A549 (cell line): ENCODE data around the gene ADAM10. TPM values are rescaled to one million over a fixed set of nuclear protein-coding genes. Genes with fewer than 3 reads are reported as not detected.
A peak's percentile ranks its signal among the peaks of the same experiment; 100 is the strongest.

ENCODE experiments used
- ATAC-seq, 2 experiments: fragments of 200-7000 bp in 1 of 2; fragments of >200 bp in 1 of 2; cut with Nextera tagmentation in 1 of 2; cut with Tn5 transposase in 1 of 2; 3 replicates each; pipeline versions ENCODE4 v1.8.0 to v1.9.1; 2018 to 2020; ENCODE audit warnings: mild to moderate bottlenecking in 1 of 2, moderate library complexity in 1 of 2
- CTCF ChIA-PET: fragments of 300-600 bp; sonication (Branson Sonifier 250); formaldehyde crosslinking; extraction: SDS; loops from one replicate; lab custom pipeline; 2021; ENCODE audit warnings: antibody characterized with exemption, inconsistent platforms; lab: Yijun Ruan, JAX
- POLR2A ChIA-PET: fragments of 350-600 bp; formaldehyde crosslinking; extraction: SDS; loops from one replicate; lab custom pipeline; 2021; ENCODE audit warnings: antibody characterized with exemption, inconsistent platforms; lab: Yijun Ruan, JAX
- DNase-seq, 2 experiments: peaks; one replicate each; pipeline versions ENCODE4 v3.0.0 to v3.0.0-alpha.2; 2011 to 2016; ENCODE audit warnings: low read depth in 1 of 2, low spot score in 1 of 2
- FAIRE-seq: peaks from 2 replicates; lab custom pipeline; 2011; peaks lifted over from hg19 to GRCh38; lab: Jason Lieb, UNC
- H3K27ac ChIP-seq, 2 experiments: fragments of >200 bp; sonication (Bioruptor Twin); formaldehyde crosslinking; 3 replicates each; pipeline ENCODE4 v1.5.1; 2016 to 2017
- H3K4me1 ChIP-seq: fragments of >200 bp; sonication (Bioruptor Twin); formaldehyde crosslinking; 3 replicates; pipeline ENCODE4 v1.6.1; 2016
- H3K4me2 ChIP-seq: fragments of >200 bp; sonication (Bioruptor Twin); formaldehyde crosslinking; 3 replicates; pipeline ENCODE4 v1.6.1; 2016
- H3K4me3 ChIP-seq: fragments of >200 bp; sonication (Bioruptor Twin); formaldehyde crosslinking; 3 replicates; pipeline ENCODE4 v1.5.1; 2016
- H3K9me3 ChIP-seq: fragments of >200 bp; sonication (Bioruptor Twin); formaldehyde crosslinking; 3 replicates; pipeline ENCODE4 v1.6.1; 2016
- BHLHE40 ChIP-seq: IDR thresholded peaks from 2 replicates; pipeline ENCODE4 v1.6.1; 2012; ENCODE audit warnings: low read depth, low read length, inconsistent platforms
- CBX2 ChIP-seq: fragments of 200-600 bp; sonication (generic); IDR thresholded peaks from 2 replicates; pipeline ENCODE4 v1.6.1; 2016; ENCODE audit warnings: low read depth, mild to moderate bottlenecking, borderline replicate concordance
- CEBPB ChIP-seq, 2 experiments: fragments of >200 bp in 1 of 2; sonication (Bioruptor Twin) in 1 of 2; formaldehyde crosslinking in 1 of 2; IDR thresholded peaks; 2 replicates each; pipeline ENCODE4 v1.6.1; 2012 to 2016
- CHD2 ChIP-seq: fragments of 150-350 bp; IDR thresholded peaks from 2 replicates; pipeline ENCODE4 v1.6.1; 2014; ENCODE audit warnings: low read length; ENCODE audit not compliant: partially characterized antibody
- CTCF ChIP-seq: fragments of >200 bp; sonication (Bioruptor Twin); formaldehyde crosslinking; IDR thresholded peaks from 3 replicates; pipeline ENCODE4 v1.5.1; 2016
- EHF ChIP-seq: fragments of 250-450 bp; sonication (Bioruptor Pico); IDR thresholded peaks from 2 replicates; pipeline ENCODE4 v1.5.0; 2020; ENCODE audit warnings: mild to moderate bottlenecking
- EHMT2 ChIP-seq: fragments of 200-600 bp; sonication (generic); IDR thresholded peaks from 2 replicates; pipeline ENCODE4 v1.6.1; 2016; ENCODE audit warnings: antibody characterized with exemption, low read depth, mild to moderate bottlenecking, moderate library complexity
- FOSL2 ChIP-seq, 2 experiments: fragments of 450-650 bp in 1 of 2; fragments of >200 bp in 1 of 2; sonication (Bioruptor Twin) in 1 of 2; formaldehyde crosslinking; IDR thresholded peaks; 2 replicates each; pipeline versions ENCODE4 v1.5.0 to v1.6.1; 2016 to 2020; ENCODE audit warnings: mild to moderate bottlenecking in 1 of 2, moderate library complexity in 1 of 2
- GATA3 ChIP-seq: IDR thresholded peaks from 2 replicates; pipeline ENCODE4 v1.6.1; 2012; ENCODE audit warnings: borderline replicate concordance
- HEYL ChIP-seq: fragments of 250-450 bp; sonication (Bioruptor Pico); IDR thresholded peaks from 2 replicates; pipeline ENCODE4 v1.8.0; 2021; ENCODE audit warnings: mild to moderate bottlenecking, moderate library complexity
- HOXB5 ChIP-seq: fragments of 250-450 bp; sonication (Bioruptor Pico); IDR thresholded peaks from 2 replicates; pipeline ENCODE4 v1.5.0; 2020; ENCODE audit warnings: mild to moderate bottlenecking, moderate library complexity
- NPAS2 ChIP-seq: fragments of 250-450 bp; sonication (Bioruptor Pico); IDR thresholded peaks from 2 replicates; pipeline ENCODE4 v1.8.0; 2022; ENCODE audit warnings: mild to moderate bottlenecking, moderate library complexity, borderline replicate concordance
- RFX5 ChIP-seq: fragments of 450-650 bp; IDR thresholded peaks from 2 replicates; pipeline ENCODE4 v1.7.1; 2014; ENCODE audit warnings: antibody characterized with exemption, mild to moderate bottlenecking, moderate library complexity
- RNF2 ChIP-seq: fragments of 200-600 bp; sonication (generic); IDR thresholded peaks from 2 replicates; pipeline ENCODE4 v1.6.1; 2016; ENCODE audit warnings: low read depth, mild to moderate bottlenecking, antibody characterized with exemption, moderate library complexity, borderline replicate concordance
- ZNF302 ChIP-seq: fragments of 250-450 bp; sonication (Bioruptor Pico); IDR thresholded peaks from 2 replicates; pipeline ENCODE4 v1.9.0; 2021; ENCODE audit warnings: inconsistent platforms, mild to moderate bottlenecking, moderate library complexity
- WGBS: methylation state at CpG from one replicate; pipeline ENCODE4 v1.1.6; 2017; ENCODE audit errors: missing lambda C conversion rate; 5-methylcytosine and 5-hydroxymethylcytosine counted together
- polyA plus RNA-seq, 4 experiments: library from polyadenylated mRNA; depleted of rRNA in 3 of 4; stranded (reverse); fragments of >200 nt; fragmentation: RNase III in 1 of 4; extraction: RNeasy Plus Mini Kit Qiagen cat#74134 plus additional on column Dnase treatment in 1 of 4; gene quantifications; 2 replicates in 3 of 4; 3 replicates in 1 of 4; pipeline ENCODE4 v1.2.3, GENCODE V29; 2011 to 2017
- TF ChIP-seq, protein P1 (sequence below): fragments of 450-650 bp; IDR thresholded peaks from 2 replicates; pipeline ENCODE4 v1.6.1; 2014; ENCODE audit warnings: antibody characterized with exemption
- TF ChIP-seq, protein P2 (sequence below): IDR thresholded peaks from 2 replicates; pipeline ENCODE4 v1.6.1; 2012
- TF ChIP-seq, protein P3 (sequence below): fragments of >200 bp; sonication (Bioruptor Twin); formaldehyde crosslinking; IDR thresholded peaks from 3 replicates; pipeline ENCODE4 v1.6.1; 2016

The ADAM10 gene
- polyA plus RNA-seq, 2 of the 4 experiments (the other 2 are of a cell fraction): 200 to 210 TPM

GRCh38 chr15:58595516-58596263 is 153.8 kb downstream of the ADAM10 start:
- 76% methylated on average over 3 of the region's 3 CpGs for WGBS
- no peak overlapping the region for H3K27ac ChIP-seq
- H3K9me3 ChIP-seq: no peaks in the 10 kb centered on the region
- CTCF ChIA-PET: interaction anchor here (0.7 kb wide), 2 partner anchors 91 to 159 kb away, joined by 3 to 4 read pairs; no protein-coding TSS in a partner anchor
- no peak overlapping the region for H3K4me3 ChIP-seq
- TF ChIP-seq, protein P1, sequence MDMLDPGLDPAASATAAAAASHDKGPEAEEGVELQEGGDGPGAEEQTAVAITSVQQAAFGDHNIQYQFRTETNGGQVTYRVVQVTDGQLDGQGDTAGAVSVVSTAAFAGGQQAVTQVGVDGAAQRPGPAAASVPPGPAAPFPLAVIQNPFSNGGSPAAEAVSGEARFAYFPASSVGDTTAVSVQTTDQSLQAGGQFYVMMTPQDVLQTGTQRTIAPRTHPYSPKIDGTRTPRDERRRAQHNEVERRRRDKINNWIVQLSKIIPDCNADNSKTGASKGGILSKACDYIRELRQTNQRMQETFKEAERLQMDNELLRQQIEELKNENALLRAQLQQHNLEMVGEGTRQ: no peak
- peak; percentile 17 to 53; a peak in 2 of 4 replicates for TF ChIP-seq CEBPB (IDR thresholded peaks at IDR 0.05)
- no peak for TF ChIP-seq RNF2
- ATAC-seq (no peak), DNase-seq (no peak), FAIRE-seq (peak; percentile 95)
- H3K4me2 ChIP-seq: peak overlapping the region; percentile 8; the same call in 1 of the 3 replicates
- POLR2A ChIA-PET: no interaction called here
- H3K4me1 ChIP-seq: peaks cover 15% of the 10 kb centered on the region; the same call in 2 of the 3 replicates

DNA sequence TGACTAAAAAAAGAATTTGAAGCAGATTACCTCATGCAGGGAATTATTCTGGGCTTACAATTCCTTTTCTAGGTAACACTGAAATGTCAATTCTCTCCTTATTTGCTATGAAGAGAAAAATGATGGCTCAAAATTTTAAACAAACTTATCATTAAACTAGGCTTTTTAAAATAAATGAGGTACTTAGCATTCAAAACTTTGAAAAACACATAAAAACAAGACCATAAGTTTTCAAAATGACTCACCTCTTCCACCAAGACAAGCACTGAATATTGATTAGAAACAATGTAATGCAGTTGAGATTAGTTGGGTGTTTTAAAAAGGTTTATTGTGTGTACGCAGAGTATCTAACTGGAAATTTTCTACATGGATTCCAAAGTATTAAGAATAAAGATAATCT is 154.6 kb downstream of the ADAM10 start:
- no peak for DNase-seq
- 95% methylated on average over 1 of the region's 1 CpG for WGBS
- TF ChIP-seq HEYL (no peak), FOSL2 (IDR thresholded peaks at IDR 0.05) (no peak), FOSL2 (CRISPR knock-in tag; IDR thresholded peaks at IDR 0.05) (no peak), ZNF302 (CRISPR knock-in tag) (no peak), EHF (no peak), HOXB5 (no peak), BHLHE40 (no peak), RNF2 (no peak), CTCF (no peak)
- TF ChIP-seq, protein P1: no peak
- no peak for FAIRE-seq
- Histone ChIP-seq H3K4me1 (peaks cover 17% of the 10 kb centered on the region; the same call in 2 of the 3 replicates), H3K9me3 (no peaks in the 10 kb centered on the region), H3K27ac (no peak overlapping the region), H3K4me2 (no peak overlapping the region), H3K4me3 (no peak overlapping the region)
- ATAC-seq: no peak
- ChIA-PET POLR2A (no interaction called here), CTCF (no interaction called here)

DNA sequence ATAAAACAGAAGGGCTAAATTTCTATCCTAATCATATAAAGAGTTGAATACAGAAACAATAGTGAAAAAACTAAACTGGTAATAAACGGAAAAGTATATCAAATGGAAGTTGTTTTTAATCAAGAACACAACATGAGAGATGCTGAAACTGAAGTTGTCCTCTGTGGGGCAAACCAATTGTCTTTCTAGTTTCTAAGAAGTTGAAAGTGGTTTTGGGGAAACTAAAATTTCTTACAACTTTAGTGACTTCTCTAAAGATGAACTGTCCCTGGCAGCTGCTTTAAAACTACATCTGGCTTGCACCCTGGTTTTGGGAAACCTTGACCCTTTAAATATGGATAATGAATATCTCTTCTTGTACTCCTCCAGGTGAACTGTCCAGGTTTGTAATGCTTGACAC is 155.6 kb downstream of the ADAM10 start:
- H3K27ac ChIP-seq: no peak overlapping the region
- no peak overlapping the region for H3K4me2 ChIP-seq
- CTCF ChIA-PET: no interaction called here
- no peak for ATAC-seq
- H3K4me3 ChIP-seq: no peak overlapping the region
- H3K4me1 ChIP-seq: peaks cover 19% of the 10 kb centered on the region; the same call in 2 of the 3 replicates
- TF ChIP-seq, protein P2, sequence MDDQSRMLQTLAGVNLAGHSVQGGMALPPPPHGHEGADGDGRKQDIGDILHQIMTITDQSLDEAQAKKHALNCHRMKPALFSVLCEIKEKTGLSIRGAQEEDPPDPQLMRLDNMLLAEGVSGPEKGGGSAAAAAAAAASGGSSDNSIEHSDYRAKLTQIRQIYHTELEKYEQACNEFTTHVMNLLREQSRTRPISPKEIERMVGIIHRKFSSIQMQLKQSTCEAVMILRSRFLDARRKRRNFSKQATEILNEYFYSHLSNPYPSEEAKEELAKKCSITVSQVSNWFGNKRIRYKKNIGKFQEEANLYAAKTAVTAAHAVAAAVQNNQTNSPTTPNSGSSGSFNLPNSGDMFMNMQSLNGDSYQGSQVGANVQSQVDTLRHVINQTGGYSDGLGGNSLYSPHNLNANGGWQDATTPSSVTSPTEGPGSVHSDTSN: no peak
- no peak for TF ChIP-seq NPAS2
- no peak for TF ChIP-seq EHMT2
- no peak for TF ChIP-seq GATA3
- no peak for TF ChIP-seq FOSL2 (IDR thresholded peaks at IDR 0.05)
- no peak for TF ChIP-seq FOSL2 (CRISPR knock-in tag; IDR thresholded peaks at IDR 0.05)
- no peak for TF ChIP-seq CBX2
- TF ChIP-seq, protein P3, sequence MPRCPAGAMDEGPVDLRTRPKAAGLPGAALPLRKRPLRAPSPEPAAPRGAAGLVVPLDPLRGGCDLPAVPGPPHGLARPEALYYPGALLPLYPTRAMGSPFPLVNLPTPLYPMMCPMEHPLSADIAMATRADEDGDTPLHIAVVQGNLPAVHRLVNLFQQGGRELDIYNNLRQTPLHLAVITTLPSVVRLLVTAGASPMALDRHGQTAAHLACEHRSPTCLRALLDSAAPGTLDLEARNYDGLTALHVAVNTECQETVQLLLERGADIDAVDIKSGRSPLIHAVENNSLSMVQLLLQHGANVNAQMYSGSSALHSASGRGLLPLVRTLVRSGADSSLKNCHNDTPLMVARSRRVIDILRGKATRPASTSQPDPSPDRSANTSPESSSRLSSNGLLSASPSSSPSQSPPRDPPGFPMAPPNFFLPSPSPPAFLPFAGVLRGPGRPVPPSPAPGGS: no peak
- no peak for TF ChIP-seq CHD2
- TF ChIP-seq RFX5: no peak
- POLR2A ChIA-PET: no interaction called here
- no peak for FAIRE-seq
- no peak for DNase-seq
- no peaks in the 10 kb centered on the region for H3K9me3 ChIP-seq
- WGBS: 89% methylated on average over 1 of the region's 1 CpG
